Astrocyte (in vitro differentiated cells and primary cell): ENCODE data around the gene RASGRP3. TPM values are rescaled to one million over a fixed set of nuclear protein-coding genes. Genes with fewer than 3 reads are reported as not detected.

Experiments used
- DNase-seq: peaks from one replicate; pipeline ENCODE4 v3.0.0-alpha.2; 2010; ENCODE audit warnings: low read depth
- FAIRE-seq: peaks from 2 replicates; lab custom pipeline; 2011; peaks lifted over from hg19 to GRCh38; lab: Jason Lieb, UNC
- H2AFZ ChIP-seq: 2 replicates; pipeline ENCODE4 v1.6.0; 2012; ENCODE audit warnings: low read depth, low read length, inconsistent platforms
- H3K27ac ChIP-seq: 2 replicates; pipeline ENCODE4 v1.5.1; 2011; ENCODE audit warnings: low read depth, low read length, inconsistent platforms
- H3K27me3 ChIP-seq: 2 replicates; pipeline ENCODE4 v1.6.0; 2011; ENCODE audit warnings: low read length, inconsistent platforms; ENCODE audit not compliant: insufficient read depth
- H3K36me3 ChIP-seq: 2 replicates; pipeline ENCODE4 v1.5.1; 2011; ENCODE audit warnings: low read length, inconsistent platforms; ENCODE audit not compliant: insufficient read depth
- H3K4me1 ChIP-seq: 2 replicates; pipeline ENCODE4 v1.5.1; 2011; ENCODE audit warnings: low read length, inconsistent platforms; ENCODE audit not compliant: insufficient read depth
- H3K4me2 ChIP-seq: 2 replicates; pipeline ENCODE4 v1.6.0; 2012; ENCODE audit warnings: low read length, inconsistent platforms
- H3K4me3 ChIP-seq: 2 replicates; pipeline ENCODE4 v1.5.1; 2011; ENCODE audit warnings: low read depth, mild to moderate bottlenecking, low read length, inconsistent platforms; ENCODE audit not compliant: insufficient read depth
- H3K79me2 ChIP-seq: 2 replicates; pipeline ENCODE4 v1.6.0; 2012; ENCODE audit warnings: mild to moderate bottlenecking, low read length, inconsistent platforms; ENCODE audit not compliant: insufficient read depth
- H3K9ac ChIP-seq: 2 replicates; pipeline ENCODE4 v1.6.0; 2012; ENCODE audit warnings: mild to moderate bottlenecking, low read length, inconsistent platforms
- H3K9me3 ChIP-seq: 2 replicates; pipeline ENCODE4 v1.5.1; 2012; ENCODE audit warnings: low read depth, mild to moderate bottlenecking, low read length, inconsistent platforms; ENCODE audit not compliant: insufficient read depth
- H4K20me1 ChIP-seq: 2 replicates; pipeline ENCODE4 v1.6.0; 2012; ENCODE audit warnings: low read length, inconsistent platforms; ENCODE audit not compliant: insufficient read depth
- H3K27ac Mint-ChIP-seq: one replicate; pipeline ENCODE4 v1.8.0; 2021; ENCODE audit warnings: mild to moderate bottlenecking, mixed read lengths; ENCODE audit not compliant: unreplicated experiment
- H3K27me3 Mint-ChIP-seq: one replicate; pipeline ENCODE4 v1.8.0; 2021; ENCODE audit warnings: low read depth, mixed read lengths; ENCODE audit not compliant: unreplicated experiment
- H3K36me3 Mint-ChIP-seq: one replicate; pipeline ENCODE4 v1.8.0; 2021; ENCODE audit warnings: low read depth, mixed read lengths; ENCODE audit not compliant: unreplicated experiment
- H3K4me1 Mint-ChIP-seq: one replicate; pipeline ENCODE4 v1.8.0; 2021; ENCODE audit warnings: low read depth, mixed read lengths; ENCODE audit not compliant: unreplicated experiment
- H3K4me3 Mint-ChIP-seq: one replicate; pipeline ENCODE4 v1.8.0; 2021; ENCODE audit warnings: mild to moderate bottlenecking, moderate library complexity, mixed read lengths; ENCODE audit not compliant: unreplicated experiment
- H3K9me3 Mint-ChIP-seq: one replicate; pipeline ENCODE4 v1.8.0; 2021; ENCODE audit warnings: mild to moderate bottlenecking, mixed read lengths; ENCODE audit not compliant: unreplicated experiment
- EZH2 ChIP-seq: IDR thresholded peaks from 2 replicates; pipeline ENCODE4 v1.6.1; 2012; ENCODE audit warnings: mild to moderate bottlenecking, low read length, inconsistent platforms; ENCODE audit not compliant: insufficient read depth
- total RNA-seq: library from RNA; stranded (reverse); gene quantifications from 2 replicates; pipeline ENCODE4 v1.2.1, GENCODE V29; 2021
- TF ChIP-seq, protein P1 (sequence below): IDR thresholded peaks from 2 replicates; pipeline ENCODE4 v1.5.1; 2011; ENCODE audit warnings: low read depth, mild to moderate bottlenecking, inconsistent platforms, low read length, moderate library complexity; ENCODE audit not compliant: insufficient read depth

RASGRP3 gene
- total RNA-seq, 1 donor from 2014 or later, result 2.8 TPM

DNA sequence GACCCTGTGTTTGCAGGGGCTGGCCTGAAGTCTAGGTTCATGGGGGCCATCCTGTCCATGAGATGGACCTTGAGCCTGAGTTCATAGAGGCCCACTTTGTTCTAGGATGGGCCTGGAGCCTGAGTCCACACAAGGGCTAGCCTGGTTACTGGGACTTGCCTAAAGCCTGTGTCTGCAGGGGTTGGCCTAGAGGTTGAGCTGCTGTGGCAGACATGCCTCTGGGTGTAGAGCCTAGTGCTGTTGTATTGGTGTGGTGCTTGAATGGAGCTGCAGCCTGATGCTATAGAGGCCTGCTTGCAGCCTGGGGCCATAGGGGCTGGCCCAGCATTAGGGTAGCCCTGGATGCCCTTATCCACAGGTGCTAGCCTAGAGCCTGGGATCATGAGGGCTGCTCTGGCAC lies 23.9 kb upstream of the RASGRP3 start:
- Mint-ChIP-seq H3K4me3 (no peak overlapping the region), H3K27ac (no peak overlapping the region), H3K36me3 (no peaks in the 10 kb centered on the region), H3K27me3 (no peaks in the 10 kb centered on the region), H3K9me3 (peaks cover 7% of the 10 kb centered on the region), H3K4me1 (no peaks in the 10 kb centered on the region)
- Histone ChIP-seq H3K4me3 (no peak overlapping the region), H3K79me2 (no peaks in the 10 kb centered on the region), H3K4me1 (no peaks in the 10 kb centered on the region), H3K9me3 (peaks cover 4% of the 10 kb centered on the region), H3K36me3 (no peaks in the 10 kb centered on the region), H3K9ac (no peak overlapping the region), H4K20me1 (no peaks in the 10 kb centered on the region), H3K4me2 (no peak overlapping the region), H3K27me3 (no peaks in the 10 kb centered on the region), H2AFZ (no peak overlapping the region), H3K27ac (no peak overlapping the region)
- FAIRE-seq (no peak), DNase-seq (no peak)
- TF ChIP-seq, protein P1, sequence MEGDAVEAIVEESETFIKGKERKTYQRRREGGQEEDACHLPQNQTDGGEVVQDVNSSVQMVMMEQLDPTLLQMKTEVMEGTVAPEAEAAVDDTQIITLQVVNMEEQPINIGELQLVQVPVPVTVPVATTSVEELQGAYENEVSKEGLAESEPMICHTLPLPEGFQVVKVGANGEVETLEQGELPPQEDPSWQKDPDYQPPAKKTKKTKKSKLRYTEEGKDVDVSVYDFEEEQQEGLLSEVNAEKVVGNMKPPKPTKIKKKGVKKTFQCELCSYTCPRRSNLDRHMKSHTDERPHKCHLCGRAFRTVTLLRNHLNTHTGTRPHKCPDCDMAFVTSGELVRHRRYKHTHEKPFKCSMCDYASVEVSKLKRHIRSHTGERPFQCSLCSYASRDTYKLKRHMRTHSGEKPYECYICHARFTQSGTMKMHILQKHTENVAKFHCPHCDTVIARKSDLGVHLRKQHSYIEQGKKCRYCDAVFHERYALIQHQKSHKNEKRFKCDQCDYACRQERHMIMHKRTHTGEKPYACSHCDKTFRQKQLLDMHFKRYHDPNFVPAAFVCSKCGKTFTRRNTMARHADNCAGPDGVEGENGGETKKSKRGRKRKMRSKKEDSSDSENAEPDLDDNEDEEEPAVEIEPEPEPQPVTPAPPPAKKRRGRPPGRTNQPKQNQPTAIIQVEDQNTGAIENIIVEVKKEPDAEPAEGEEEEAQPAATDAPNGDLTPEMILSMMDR, result no peak
- TF ChIP-seq EZH2, result no peak

GRCh38 chr2:33453905-33454479 lies 22.5 kb upstream of the RASGRP3 start:
- TF ChIP-seq EZH2, result no peak
- TF ChIP-seq, protein P1, result no peak
- H3K27ac Mint-ChIP-seq, result no peak overlapping the region

GRCh38 chr2:33457556-33458247 lies 18.7 kb upstream of the RASGRP3 start:
- no peaks in the 10 kb centered on the region for H3K36me3 Mint-ChIP-seq
- TF ChIP-seq EZH2, result no peak
- TF ChIP-seq, protein P1, result no peak
- Histone ChIP-seq H3K4me3 (no peak overlapping the region), H3K4me1 (no peaks in the 10 kb centered on the region), H3K27me3 (no peaks in the 10 kb centered on the region), H3K9ac (no peak overlapping the region), H2AFZ (no peak overlapping the region), H3K9me3 (peaks cover 2% of the 10 kb centered on the region), H3K36me3 (no peaks in the 10 kb centered on the region), H3K4me2 (no peak overlapping the region), H3K27ac (no peak overlapping the region), H3K79me2 (no peaks in the 10 kb centered on the region), H4K20me1 (no peaks in the 10 kb centered on the region)
- no peak overlapping the region for H3K27ac Mint-ChIP-seq
- no peaks in the 10 kb centered on the region for H3K4me1 Mint-ChIP-seq
- H3K4me3 Mint-ChIP-seq, result no peak overlapping the region
- peaks cover 2% of the 10 kb centered on the region for H3K9me3 Mint-ChIP-seq
- H3K27me3 Mint-ChIP-seq, result no peaks in the 10 kb centered on the region
- FAIRE-seq (no peak), DNase-seq (peak; percentile 28)

More at GRCh38 chr2:33453905-33454479, 22.5 kb upstream of the RASGRP3 start:
- Histone ChIP-seq H4K20me1 (no peaks in the 10 kb centered on the region), H3K9ac (no peak overlapping the region), H3K36me3 (no peaks in the 10 kb centered on the region), H3K79me2 (no peaks in the 10 kb centered on the region), H3K4me2 (no peak overlapping the region), H3K9me3 (peaks cover 4% of the 10 kb centered on the region), H3K27ac (no peak overlapping the region), H3K4me1 (no peaks in the 10 kb centered on the region), H3K4me3 (no peak overlapping the region), H2AFZ (no peak overlapping the region), H3K27me3 (no peaks in the 10 kb centered on the region)
- H3K4me3 Mint-ChIP-seq, result no peak overlapping the region
- H3K9me3 Mint-ChIP-seq, result peaks cover 7% of the 10 kb centered on the region
- H3K4me1 Mint-ChIP-seq, result no peaks in the 10 kb centered on the region
- DNase-seq, result no peak
- H3K27me3 Mint-ChIP-seq, result no peaks in the 10 kb centered on the region
- H3K36me3 Mint-ChIP-seq, result no peaks in the 10 kb centered on the region
- FAIRE-seq, result no peak
